ENCODE measurements around the gene LGR4.

LGR4 gene

GRCh38 chr11:27319072-27319471 lies 153.5 kb downstream of the LGR4 start:
- FAIRE-seq (no peak), DNase-seq (ENCODE audit: extremely low spot score, insufficient read length, low read depth) (no peak)

- DNase-seq (ENCODE audit: extremely low spot score, insufficient read length, low read depth), result no peak
Measured at GRCh38 chr11:27317751-27318150, 154.8 kb downstream of the LGR4 start.

More at GRCh38 chr11:27317751-27318150, 154.8 kb downstream of the LGR4 start:
- FAIRE-seq, result no peak

All from GM18507 (cell line).